ENCODE measurements around the gene SLC13A5.
"Not testable (repeated sequence)": the region's sequence is repeated elsewhere in the genome, so short reads cannot be mapped to it uniquely, and the experiment has no call there.

SLC13A5 gene

GRCh38 chr17:6713130-6713917 lies at the start of gene SLC13A5:
Gene SLC13A5 (minus strand): TSS chr17:6713369. CDS start chr17:6713333, 36 bp downstream.
- DNase-seq (ENCODE audit: low read depth in 2 of 2), result peak in 1 of 2 donors; percentile 11

DNA sequence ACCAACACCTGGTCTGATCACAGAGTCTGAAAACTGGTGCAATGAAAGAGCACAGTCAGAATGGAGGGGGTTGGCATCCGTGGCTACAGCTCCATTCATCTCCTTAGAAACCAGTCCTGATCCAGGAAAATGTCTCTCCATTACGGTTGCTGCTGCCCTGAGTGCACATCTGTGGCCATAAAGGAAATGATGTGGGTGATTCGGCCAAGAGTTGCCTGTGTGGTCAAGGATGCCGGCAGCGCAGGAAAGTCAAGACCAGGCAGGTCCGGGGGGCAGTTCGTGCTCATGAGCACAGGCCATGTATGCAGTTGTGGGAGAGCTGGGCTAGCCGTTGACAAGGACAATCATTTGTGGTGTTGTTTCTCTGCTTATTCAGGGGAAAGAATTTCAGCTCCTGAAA lies 48.6 kb upstream of the SLC13A5 start:
- DNase-seq (ENCODE audit: low read depth in 2 of 2), result no peak

GRCh38 chr17:6757747-6758146 lies 44.6 kb upstream of the SLC13A5 start:
- no peak for DNase-seq (ENCODE audit: low read depth in 2 of 2)

GRCh38 chr17:6756425-6757031 lies 43.4 kb upstream of the SLC13A5 start:
- no peak for DNase-seq (ENCODE audit: low read depth in 2 of 2)

DNA sequence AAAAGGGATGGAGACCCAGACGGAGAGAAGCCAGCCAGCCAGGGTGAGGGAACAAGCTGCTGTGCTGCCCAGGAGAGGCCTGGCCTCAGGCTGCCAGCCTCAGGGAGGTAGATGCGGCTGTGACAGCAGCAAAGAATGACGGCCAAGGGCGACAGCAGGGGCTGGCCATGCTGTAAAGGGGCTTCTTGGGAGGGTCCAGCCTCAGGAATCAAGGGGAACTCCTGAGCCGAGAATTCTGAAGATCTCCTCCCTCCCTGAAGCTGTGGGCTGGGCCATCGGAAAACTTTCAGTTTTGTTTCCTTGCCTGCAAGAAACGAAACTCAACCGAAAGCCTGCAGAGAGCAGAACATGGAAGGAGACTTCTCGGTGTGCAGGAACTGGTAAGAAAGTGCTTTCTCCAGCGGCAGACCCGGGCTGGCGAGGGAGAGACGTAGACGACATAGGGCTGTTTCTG lies 42.6 kb upstream of the SLC13A5 start, which contains the start of gene XAF1:
XAF1 (plus strand) TSS at position 316 of the 454 bp plus-strand sequence; CDS start at position 349, 33 bp downstream.
- DNase-seq (ENCODE audit: low read depth in 2 of 2), result peak in 1 of 2 donors; percentile 8

GRCh38 chr17:6755281-6755680 lies 42.1 kb upstream of the SLC13A5 start:
- no peak for DNase-seq (ENCODE audit: low read depth in 2 of 2)

DNA sequence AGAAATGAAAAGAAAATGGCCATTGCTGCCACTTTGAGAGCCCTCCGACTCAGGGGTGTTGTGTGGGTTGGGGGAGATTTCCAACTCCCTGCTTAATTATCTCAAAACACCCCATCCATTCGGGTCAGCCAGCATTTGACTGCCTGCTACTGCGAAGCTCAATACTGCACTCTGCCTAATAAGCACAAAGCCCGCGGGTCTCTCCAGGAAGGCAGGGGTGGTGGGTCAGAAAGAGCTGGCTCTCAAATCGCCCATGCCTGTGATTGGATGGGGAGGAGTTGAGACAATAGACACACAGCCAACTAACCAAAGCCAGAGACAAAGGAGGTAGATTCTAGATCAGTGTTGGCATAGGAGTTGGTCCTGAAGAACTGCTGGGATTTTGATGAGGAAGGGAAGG lies 40.4 kb upstream of the SLC13A5 start:
- no peak for DNase-seq (ENCODE audit: low read depth in 2 of 2)

- peak in 1 of 2 donors; percentile 22 for DNase-seq (ENCODE audit: low read depth in 2 of 2)
Measured at GRCh38 chr17:6753006-6753445, 39.9 kb upstream of the SLC13A5 start.

GRCh38 chr17:6752068-6752909 lies 39.1 kb upstream of the SLC13A5 start:
- DNase-seq (ENCODE audit: low read depth in 2 of 2), result no peak

- no peak for DNase-seq (ENCODE audit: low read depth in 2 of 2)
Measured at GRCh38 chr17:6749519-6749918, 36.4 kb upstream of the SLC13A5 start.

GRCh38 chr17:6748617-6749016 lies 35.4 kb upstream of the SLC13A5 start:
- DNase-seq (ENCODE audit: low read depth in 2 of 2), result no peak

- DNase-seq (ENCODE audit: low read depth in 2 of 2), result not testable (repeated sequence)
Measured at GRCh38 chr17:6746665-6747064, 33.5 kb upstream of the SLC13A5 start.

DNA sequence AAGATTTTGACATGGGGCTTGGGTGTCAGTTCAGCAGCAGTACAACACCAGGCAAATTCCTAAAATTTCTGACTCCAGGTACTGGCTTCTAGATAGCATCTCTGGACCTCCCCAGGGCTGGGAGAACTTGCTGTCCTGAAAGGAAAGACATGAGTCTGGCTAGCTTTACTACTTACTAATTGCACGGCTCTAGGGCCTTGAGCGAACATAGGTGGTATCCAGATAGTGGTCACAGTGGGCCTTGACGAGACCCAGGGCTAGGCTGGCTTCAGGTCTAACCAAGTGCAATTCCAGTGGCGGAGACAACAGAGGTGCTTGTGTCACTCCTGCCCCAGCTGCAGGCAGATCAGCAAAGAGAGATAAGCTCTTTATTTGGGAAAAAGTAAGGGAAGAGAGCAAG lies 16.4 kb upstream of the SLC13A5 start:
- no peak for DNase-seq (ENCODE audit: low read depth in 2 of 2)

- DNase-seq (ENCODE audit: low read depth in 2 of 2), result no peak
Measured at GRCh38 chr17:6724009-6724408, 10.8 kb upstream of the SLC13A5 start.

GRCh38 chr17:6721744-6722143 lies 8.6 kb upstream of the SLC13A5 start:
- no peak for DNase-seq (ENCODE audit: low read depth in 2 of 2)

GRCh38 chr17:6716736-6717135 lies 3.6 kb upstream of the SLC13A5 start:
- DNase-seq (ENCODE audit: low read depth in 2 of 2), result no peak

DNA sequence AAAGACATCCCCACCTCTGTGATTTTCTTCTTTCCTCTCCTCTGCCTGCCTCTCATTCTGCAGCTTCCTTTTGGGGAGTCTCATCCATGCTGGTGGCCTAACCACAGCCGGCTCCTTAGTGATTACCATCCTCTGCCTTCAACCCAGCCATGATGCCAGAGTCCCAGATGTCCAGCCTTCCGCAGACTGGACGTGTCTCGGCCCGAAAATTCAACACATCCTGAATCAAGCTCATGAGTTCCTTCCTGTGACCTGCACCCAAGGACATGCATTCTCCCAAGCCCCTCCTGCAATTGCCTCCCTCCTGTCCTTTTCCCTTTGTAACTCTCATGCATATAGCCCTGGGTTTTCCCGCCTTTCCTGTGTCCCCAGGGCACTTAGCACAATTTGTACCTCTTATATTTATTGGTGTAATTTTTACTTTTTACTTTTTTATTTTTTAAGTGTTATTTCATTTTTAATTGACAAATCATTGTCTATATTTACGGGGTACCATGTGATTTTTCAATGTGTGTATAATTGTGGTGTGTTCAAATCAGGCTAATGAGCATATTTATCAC lies 1.2 kb upstream of the SLC13A5 start:
- no peak for DNase-seq (ENCODE audit: low read depth in 2 of 2)

DNA sequence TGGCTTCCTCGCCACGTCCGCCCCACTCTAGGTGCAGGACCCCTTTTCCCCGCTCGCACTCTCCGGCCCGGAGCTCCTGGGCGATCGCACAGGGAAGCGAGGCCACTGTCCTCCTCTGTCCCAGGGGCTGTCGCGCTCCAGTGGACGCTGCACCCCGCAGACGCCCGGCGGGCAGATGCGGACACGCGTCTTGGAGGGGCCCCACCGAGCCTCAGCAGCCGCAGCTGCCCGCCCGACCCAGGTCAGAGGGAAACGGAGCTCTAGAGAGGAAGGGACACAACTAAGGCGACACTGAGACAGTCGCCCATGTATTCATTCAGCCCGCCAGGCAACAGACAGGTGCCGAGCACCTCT lies 726 bp upstream of the SLC13A5 start:
- DNase-seq (ENCODE audit: low read depth in 2 of 2), result no peak

- DNase-seq (ENCODE audit: low read depth in 2 of 2), result no peak
Measured at GRCh38 chr17:6712854-6713129, 377 bp downstream of the SLC13A5 start.

GRCh38 chr17:6712058-6712853 lies 913 bp downstream of the SLC13A5 start:
- DNase-seq (ENCODE audit: low read depth in 2 of 2), result no peak

DNA sequence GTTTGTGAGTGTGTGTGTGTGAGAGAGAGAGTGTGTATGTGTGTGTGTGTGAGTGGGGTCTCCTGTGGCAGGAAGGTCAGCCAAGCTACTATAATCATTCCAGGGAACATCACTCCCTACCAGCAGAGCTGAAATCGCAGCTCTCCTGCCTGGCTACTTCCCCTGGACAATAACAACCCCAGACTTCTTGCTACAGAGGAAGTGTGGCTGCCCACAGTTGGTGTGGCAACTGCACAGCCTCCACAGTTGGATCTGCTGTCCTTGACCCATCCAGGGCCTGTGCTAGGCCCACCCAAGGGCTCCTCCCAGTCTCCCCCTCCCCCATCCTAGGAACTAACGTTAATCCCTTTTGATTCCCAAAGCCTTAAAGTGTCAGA lies 1.5 kb downstream of the SLC13A5 start:
- no peak for DNase-seq (ENCODE audit: low read depth in 2 of 2)
